Activated CD4-positive, alpha-beta T cell treated with anti-CD3 and anti-CD28 coated beads for 36 hours (primary cell): Measurements from ENCODE around the gene COX11. TPM values are rescaled to one million over a fixed set of nuclear protein-coding genes. Genes with fewer than 3 reads are reported as not detected.

Experiments used
- ATAC-seq: fragments of 200-7000 bp; cut with Tn5 transposase; one replicate; pipeline ENCODE4 v1.10.0; 2021; ENCODE audit warnings: mild to moderate bottlenecking, moderate library complexity
- CTCF ChIA-PET: fragments of 350-600 bp; sonication (Branson Sonifier 250); formaldehyde crosslinking; loops from one replicate; lab custom pipeline; 2021; ENCODE audit warnings: antibody characterized with exemption; lab: Charles Lee
- POLR2A ChIA-PET: fragments of 350-600 bp; sonication (Branson Sonifier 250); formaldehyde crosslinking; loops from one replicate; lab custom pipeline; 2021; ENCODE audit warnings: antibody characterized with exemption, inconsistent platforms; lab: Charles Lee
- DNase-seq: peaks from one replicate; pipeline ENCODE4 v3.0.0-alpha.2; 2020
- H3K27ac Mint-ChIP-seq: one replicate; pipeline ENCODE4 v1.8.0; 2021; ENCODE audit warnings: mixed read lengths
- H3K27me3 Mint-ChIP-seq: one replicate; pipeline ENCODE4 v1.8.0; 2021; ENCODE audit warnings: mixed read lengths
- H3K36me3 Mint-ChIP-seq: one replicate; pipeline ENCODE4 v1.8.0; 2021; ENCODE audit warnings: low read depth, mixed read lengths
- H3K4me1 Mint-ChIP-seq: one replicate; pipeline ENCODE4 v1.8.0; 2021; ENCODE audit warnings: mixed read lengths
- H3K4me3 Mint-ChIP-seq: one replicate; pipeline ENCODE4 v1.8.0; 2021; ENCODE audit warnings: mild to moderate bottlenecking, moderate library complexity, mixed read lengths
- H3K9me3 Mint-ChIP-seq: one replicate; pipeline ENCODE4 v1.8.0; 2021; ENCODE audit warnings: low read depth, mixed read lengths
- intact Hi-C, 2 experiments: fragments of 100-400 bp; cut with DNase I in 1 of 2; cut with micrococcal nuclease in 1 of 2; formaldehyde crosslinking; loops; one replicate each; pipeline versions ENCODE4 v1.14.2 to v1.15.1; 2022 to 2024; cut with DNase I, micrococcal nuclease
- total RNA-seq, 2 experiments: library from RNA; stranded (reverse); gene quantifications; one replicate each; pipeline ENCODE4 v1.2.3, GENCODE V29; 2021

The COX11 gene
- total RNA-seq, 2 experiments from 2014 or later = 42.6 to 45.4 TPM

DNA sequence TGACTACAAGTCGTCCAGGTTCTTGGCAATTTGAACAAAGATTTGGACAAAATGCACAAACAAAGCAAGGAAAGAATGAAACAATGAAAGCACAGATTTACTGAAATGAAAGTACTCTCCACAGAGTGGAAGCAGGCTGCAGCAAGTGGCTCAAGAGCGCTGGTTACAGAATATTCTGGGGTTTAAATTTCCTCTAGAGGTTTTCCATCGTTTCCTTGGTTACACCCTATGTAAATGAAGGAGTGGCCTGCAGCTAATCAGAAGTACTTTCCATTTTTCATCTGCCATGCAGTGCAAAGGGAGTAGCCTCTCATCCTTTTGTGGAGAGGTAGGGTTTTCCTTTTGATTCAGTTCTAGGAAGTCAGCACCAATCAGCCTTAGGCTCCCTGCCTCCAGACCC, 11.9 kb upstream of the COX11 start:
- no peak for ATAC-seq
- no peak overlapping the region for H3K4me3 Mint-ChIP-seq
- H3K4me1 Mint-ChIP-seq = peaks cover 3% of the 10 kb centered on the region
- POLR2A ChIA-PET = no interaction called here
- intact Hi-C loops = no loop called here
- H3K9me3 Mint-ChIP-seq = no peaks in the 10 kb centered on the region
- H3K36me3 Mint-ChIP-seq = peaks cover 2% of the 10 kb centered on the region
- no peak overlapping the region for H3K27ac Mint-ChIP-seq
- CTCF ChIA-PET = interaction anchor here (1.6 kb wide), 1 partner anchor 13 kb away, joined by 6 read pairs; no protein-coding TSS in a partner anchor
- no peak for DNase-seq
- no peaks in the 10 kb centered on the region for H3K27me3 Mint-ChIP-seq

DNA sequence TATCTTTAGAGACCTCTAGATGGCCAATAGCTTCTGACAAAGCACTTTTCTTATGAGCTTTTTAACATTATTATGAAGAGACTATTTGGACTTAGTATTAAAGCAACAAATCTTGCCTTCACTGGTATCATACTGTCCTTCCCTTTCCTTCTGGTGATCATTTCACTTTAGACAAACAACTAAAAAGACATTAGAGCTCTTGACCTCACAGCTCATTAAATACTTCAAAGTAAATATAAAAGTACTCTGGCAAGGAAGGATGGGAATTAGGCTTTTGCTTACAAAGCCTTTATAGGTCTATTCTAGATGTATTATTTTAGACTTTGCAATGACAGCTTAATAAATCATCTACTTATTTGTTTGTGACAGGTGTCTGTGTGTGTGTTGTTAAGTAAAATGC, 11.2 kb upstream of the COX11 start:
- intact Hi-C loops = no loop called here
- ChIA-PET POLR2A (no interaction called here), CTCF (interaction anchor here (0.9 to 1.6 kb wide), 2 partner anchors 9 to 13 kb away, joined by 4 to 6 read pairs; no protein-coding TSS in a partner anchor)
- Mint-ChIP-seq H3K4me1 (peaks cover 3% of the 10 kb centered on the region), H3K27ac (no peak overlapping the region), H3K9me3 (no peaks in the 10 kb centered on the region), H3K27me3 (no peaks in the 10 kb centered on the region), H3K36me3 (peaks cover 2% of the 10 kb centered on the region), H3K4me3 (no peak overlapping the region)
- DNase-seq (no peak), ATAC-seq (no peak)

DNA sequence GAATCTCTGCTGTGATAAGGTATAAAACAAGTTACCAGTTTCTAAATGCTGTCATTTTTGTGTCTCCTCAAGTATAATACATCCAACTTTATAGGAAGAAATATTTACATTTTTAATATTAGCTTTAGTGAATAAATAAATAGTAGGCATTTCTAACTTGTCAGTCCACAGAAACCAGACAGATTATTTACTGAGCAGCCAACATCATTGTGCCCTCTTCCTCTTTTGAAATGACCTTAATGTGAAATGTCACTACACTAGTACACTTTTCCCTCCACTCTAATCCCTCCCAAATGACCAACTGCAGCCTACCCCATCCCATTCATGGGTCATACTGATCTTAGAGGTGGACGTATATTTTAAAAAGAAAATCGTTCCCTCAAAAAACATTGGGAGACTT, 9.3 kb upstream of the COX11 start:
- Mint-ChIP-seq H3K36me3 (peaks cover 2% of the 10 kb centered on the region), H3K27me3 (no peaks in the 10 kb centered on the region), H3K27ac (no peak overlapping the region), H3K4me1 (peaks cover 3% of the 10 kb centered on the region), H3K4me3 (no peak overlapping the region), H3K9me3 (no peaks in the 10 kb centered on the region)
- ATAC-seq (no peak), DNase-seq (no peak)
- CTCF ChIA-PET = no interaction called here
- POLR2A ChIA-PET = no interaction called here
- intact Hi-C loops = no loop called here

DNA sequence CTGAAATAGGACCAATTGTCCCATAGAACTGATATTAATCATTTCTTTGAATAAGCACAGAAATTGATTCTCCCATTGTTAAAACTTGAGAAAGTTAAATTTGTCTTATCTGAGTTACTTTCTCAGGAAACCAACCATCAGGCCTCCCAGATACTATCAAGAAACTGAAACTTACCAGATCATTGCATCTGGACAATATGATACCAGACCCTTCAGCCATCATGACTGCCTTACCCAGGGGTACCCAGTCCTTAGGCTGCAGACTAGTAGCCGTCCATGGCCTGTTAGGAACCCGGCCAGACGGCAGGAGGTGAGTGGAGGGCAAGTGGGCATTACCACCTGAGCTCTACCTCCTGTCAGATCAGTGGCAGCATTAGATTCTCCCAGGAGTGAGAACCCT, 7.9 kb upstream of the COX11 start:
- H3K4me3 Mint-ChIP-seq = no peak overlapping the region
- intact Hi-C loops = no loop called here
- POLR2A ChIA-PET = no interaction called here
- DNase-seq (no peak), ATAC-seq (no peak)
- CTCF ChIA-PET = no interaction called here
- H3K4me1 Mint-ChIP-seq = peaks cover 3% of the 10 kb centered on the region
- peaks cover 2% of the 10 kb centered on the region for H3K36me3 Mint-ChIP-seq
- H3K27ac Mint-ChIP-seq = no peak overlapping the region
- no peaks in the 10 kb centered on the region for H3K27me3 Mint-ChIP-seq
- no peaks in the 10 kb centered on the region for H3K9me3 Mint-ChIP-seq

DNA sequence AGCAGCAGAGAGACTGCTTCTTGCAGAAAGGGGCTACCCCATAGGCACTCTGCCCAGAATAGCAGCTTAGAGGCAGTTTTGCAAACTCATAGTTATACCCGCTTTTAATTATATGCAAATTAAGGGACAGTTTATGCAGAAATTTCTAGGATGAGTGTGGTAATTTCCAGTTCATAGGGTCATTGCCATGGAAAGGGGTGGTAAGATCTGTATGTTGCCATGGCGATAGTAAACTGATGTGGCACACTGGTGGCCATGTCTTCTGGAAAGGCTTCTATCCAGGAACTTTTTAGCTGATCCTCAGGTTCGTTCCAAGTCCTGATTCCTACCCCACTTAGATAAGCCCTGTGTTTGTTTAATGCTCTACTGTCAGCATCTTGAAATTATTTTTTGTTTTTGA, 6.3 kb upstream of the COX11 start:
- Mint-ChIP-seq H3K27me3 (no peaks in the 10 kb centered on the region), H3K4me1 (peaks cover 6% of the 10 kb centered on the region), H3K4me3 (no peak overlapping the region), H3K36me3 (no peaks in the 10 kb centered on the region), H3K27ac (no peak overlapping the region), H3K9me3 (no peaks in the 10 kb centered on the region)
- ATAC-seq (no peak), DNase-seq (no peak)
- ChIA-PET CTCF (no interaction called here), POLR2A (no interaction called here)
- intact Hi-C loops = no loop called here

DNA sequence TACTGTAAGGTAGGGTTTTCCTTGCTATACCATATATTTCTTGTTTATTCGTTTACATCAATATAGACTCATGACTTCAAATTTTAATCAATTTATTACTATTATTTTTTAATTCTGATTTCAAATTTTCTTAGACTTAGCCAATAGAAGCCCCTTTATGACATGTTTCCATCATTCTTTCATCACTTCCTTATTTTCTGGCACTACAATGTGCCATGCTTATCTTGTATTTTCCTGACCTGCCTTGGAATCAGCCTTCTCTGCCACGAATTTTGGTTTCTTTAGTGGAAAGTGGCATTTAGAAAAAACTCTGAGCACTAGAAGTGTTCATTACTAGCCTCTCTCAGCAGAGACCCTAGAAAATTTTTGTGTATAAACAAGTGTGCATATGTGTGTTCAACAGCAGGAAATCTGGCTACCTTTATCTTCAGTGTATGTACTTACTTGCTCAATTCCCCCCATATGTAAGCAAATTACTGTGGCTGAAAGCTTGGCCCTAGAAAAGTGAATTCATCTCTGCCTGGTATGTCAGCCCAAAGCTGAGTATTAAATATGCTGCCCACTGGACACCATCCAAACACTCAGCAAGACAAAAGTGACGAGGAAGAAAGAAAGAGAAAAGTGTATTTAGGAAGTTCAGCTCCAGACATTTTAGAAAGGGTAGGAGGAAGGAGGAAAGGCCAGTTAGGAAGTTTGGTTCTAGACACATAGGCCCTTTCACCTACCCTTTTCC, 4.1 kb upstream of the COX11 start:
- POLR2A ChIA-PET = no interaction called here
- H3K36me3 Mint-ChIP-seq = no peaks in the 10 kb centered on the region
- H3K9me3 Mint-ChIP-seq = no peaks in the 10 kb centered on the region
- intact Hi-C loops = no loop called here
- ATAC-seq (no peak), DNase-seq (no peak)
- H3K27ac Mint-ChIP-seq = no peak overlapping the region
- no peak overlapping the region for H3K4me3 Mint-ChIP-seq
- H3K4me1 Mint-ChIP-seq = peaks cover 3% of the 10 kb centered on the region
- CTCF ChIA-PET = interaction anchor here (1.5 to 1.8 kb wide), 2 partner anchors 21 to 33 kb away, joined by 4 to 9 read pairs; no protein-coding TSS in a partner anchor
- H3K27me3 Mint-ChIP-seq = no peaks in the 10 kb centered on the region

DNA sequence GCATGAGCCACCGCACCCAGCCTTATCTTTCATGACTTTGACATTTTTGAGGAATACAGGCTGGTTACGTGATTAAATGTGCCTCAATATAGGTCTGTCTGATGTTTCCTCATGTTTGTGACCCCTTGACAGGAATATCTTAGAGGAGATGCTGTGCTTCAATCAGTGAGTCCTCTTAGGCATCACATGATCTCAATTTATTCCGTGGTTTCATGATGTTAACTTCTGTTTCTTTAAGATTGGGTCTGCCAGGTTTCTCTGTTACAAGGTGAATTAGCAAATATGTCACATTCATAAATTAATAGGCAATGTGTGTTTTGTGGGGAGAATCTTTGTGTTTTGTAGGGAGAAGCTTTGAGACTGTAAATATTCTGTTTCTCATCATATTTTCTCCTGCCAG, 3.4 kb upstream of the COX11 start:
- no peak overlapping the region for H3K27ac Mint-ChIP-seq
- intact Hi-C loops = no loop called here

DNA sequence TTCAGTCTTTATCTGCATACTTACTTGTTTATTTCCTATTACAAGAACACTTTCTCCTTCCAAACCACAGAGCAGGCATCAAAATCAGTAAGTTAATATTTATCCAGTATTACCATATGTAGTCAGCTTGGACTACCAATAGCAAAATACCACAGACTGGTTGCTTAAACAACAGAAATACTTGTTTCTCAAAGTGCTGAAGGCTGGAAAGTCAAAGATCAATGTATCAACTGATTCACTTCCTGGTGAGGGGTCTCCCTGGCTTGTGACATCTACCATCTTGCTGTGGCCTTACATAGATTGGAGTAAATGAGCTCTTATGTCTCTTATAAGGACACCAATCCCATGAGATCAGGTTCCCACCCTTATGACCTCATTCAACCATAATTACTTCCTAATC, 2.7 kb upstream of the COX11 start:
- no peaks in the 10 kb centered on the region for H3K9me3 Mint-ChIP-seq
- H3K4me1 Mint-ChIP-seq = peaks cover 15% of the 10 kb centered on the region
- peaks cover 1% of the 10 kb centered on the region for H3K36me3 Mint-ChIP-seq
- no peak overlapping the region for H3K4me3 Mint-ChIP-seq
- CTCF ChIA-PET = interaction anchor here (0.6 kb wide), 1 partner anchor 21 kb away, joined by 3 read pairs; no protein-coding TSS in a partner anchor
- intact Hi-C loops = no loop called here
- no peak for ATAC-seq
- DNase-seq = no peak
- no peak overlapping the region for H3K27ac Mint-ChIP-seq
- no peaks in the 10 kb centered on the region for H3K27me3 Mint-ChIP-seq
- POLR2A ChIA-PET = no interaction called here

More for the DNA sequence above, 3.4 kb upstream of the COX11 start:
- H3K4me3 Mint-ChIP-seq = no peak overlapping the region
- no peaks in the 10 kb centered on the region for H3K27me3 Mint-ChIP-seq
- ATAC-seq = no peak
- no peaks in the 10 kb centered on the region for H3K9me3 Mint-ChIP-seq
- H3K4me1 Mint-ChIP-seq = peaks cover 7% of the 10 kb centered on the region
- POLR2A ChIA-PET = no interaction called here
- no peaks in the 10 kb centered on the region for H3K36me3 Mint-ChIP-seq
- no peak for DNase-seq
- CTCF ChIA-PET = no interaction called here

DNA sequence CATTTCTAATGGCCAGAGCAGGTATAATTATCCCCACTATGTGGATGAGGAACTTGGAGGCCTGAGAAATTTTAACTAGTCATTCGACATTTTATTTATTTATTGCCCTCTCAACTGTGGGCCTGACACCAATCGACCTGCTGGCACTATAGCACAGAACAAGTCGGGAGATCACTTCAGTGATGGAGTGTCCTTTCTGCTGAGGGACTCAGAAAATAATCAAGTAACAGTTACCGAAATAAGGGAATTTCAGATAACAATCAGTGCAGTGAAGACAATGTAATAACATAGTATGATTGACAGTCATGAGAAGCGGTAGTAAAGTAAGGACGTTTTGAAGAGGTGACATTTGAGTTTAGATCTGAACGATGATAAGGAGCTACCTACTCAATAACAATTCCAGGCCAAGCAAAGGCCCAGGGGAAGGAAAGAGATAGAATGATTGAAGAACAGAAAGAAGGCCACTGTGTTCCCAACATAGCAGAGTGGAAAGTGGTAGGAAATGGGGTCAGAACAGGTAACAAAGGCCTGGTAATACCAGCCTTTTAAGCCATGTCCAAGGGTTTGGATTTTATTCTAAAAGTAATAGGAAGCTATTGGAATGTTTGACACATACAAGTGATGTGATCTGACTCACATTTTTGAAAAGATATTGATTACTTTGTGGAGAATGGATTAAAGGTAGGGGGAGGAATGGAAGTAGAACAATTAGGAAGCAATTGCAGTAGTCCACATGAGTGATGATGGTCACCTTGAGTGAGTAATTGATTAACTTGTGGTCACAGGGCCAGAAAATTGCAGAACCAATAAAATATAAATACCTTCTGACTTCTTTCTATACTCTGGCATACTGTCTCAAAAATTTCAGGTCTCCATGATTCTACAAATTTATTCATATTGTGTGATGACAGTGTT, 1.5 kb upstream of the COX11 start:
- ATAC-seq (no peak), DNase-seq (no peak)
- Mint-ChIP-seq H3K36me3 (peaks cover 3% of the 10 kb centered on the region), H3K9me3 (no peaks in the 10 kb centered on the region), H3K4me1 (peaks cover 23% of the 10 kb centered on the region), H3K4me3 (no peak overlapping the region), H3K27me3 (no peaks in the 10 kb centered on the region), H3K27ac (no peak overlapping the region)
- ChIA-PET CTCF (interaction anchor here (0.7 to 1.3 kb wide), 4 partner anchors 10 to 592 kb away, joined by 3 to 4 read pairs (median 4); no protein-coding TSS in a partner anchor), POLR2A (no interaction called here)
- intact Hi-C loops = loop anchor here (2.0 to 10.0 kb wide), 4 partner anchors 269 to 762 kb away; partner anchors contain the start of gene MMD (in 1 of the 2)

DNA sequence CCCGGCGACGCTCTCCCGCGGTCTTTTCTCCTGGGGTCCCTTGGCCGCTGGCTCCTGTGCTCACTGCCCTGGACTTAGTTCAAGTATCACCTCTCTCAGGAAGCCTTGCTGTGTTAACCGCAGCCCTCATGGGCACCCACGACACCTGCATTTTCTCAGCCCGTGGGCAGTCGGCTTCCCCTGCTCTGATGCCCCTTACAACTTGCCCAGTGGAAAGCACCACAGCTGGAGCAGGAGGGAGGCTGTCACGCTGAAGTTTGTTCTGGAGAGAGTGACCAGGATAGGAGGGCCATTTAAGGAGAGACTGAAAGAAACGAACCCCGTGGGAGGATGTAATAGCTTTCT, 506 bp upstream of the COX11 start:
- Mint-ChIP-seq H3K4me3 (no peak overlapping the region), H3K36me3 (peaks cover 3% of the 10 kb centered on the region), H3K27ac (no peak overlapping the region), H3K4me1 (peaks cover 23% of the 10 kb centered on the region), H3K27me3 (no peaks in the 10 kb centered on the region), H3K9me3 (no peaks in the 10 kb centered on the region)
- POLR2A ChIA-PET = no interaction called here
- DNase-seq (peak; percentile 45), ATAC-seq (peak; percentile 20)
- intact Hi-C loops = loop anchor here (1.0 to 10.0 kb wide), 7 partner anchors 269 to 763 kb away; partner anchors contain the start of genes MMD (in 2 of the 2) and HLF (in 1 of the 2)
- CTCF ChIA-PET = no interaction called here

DNA sequence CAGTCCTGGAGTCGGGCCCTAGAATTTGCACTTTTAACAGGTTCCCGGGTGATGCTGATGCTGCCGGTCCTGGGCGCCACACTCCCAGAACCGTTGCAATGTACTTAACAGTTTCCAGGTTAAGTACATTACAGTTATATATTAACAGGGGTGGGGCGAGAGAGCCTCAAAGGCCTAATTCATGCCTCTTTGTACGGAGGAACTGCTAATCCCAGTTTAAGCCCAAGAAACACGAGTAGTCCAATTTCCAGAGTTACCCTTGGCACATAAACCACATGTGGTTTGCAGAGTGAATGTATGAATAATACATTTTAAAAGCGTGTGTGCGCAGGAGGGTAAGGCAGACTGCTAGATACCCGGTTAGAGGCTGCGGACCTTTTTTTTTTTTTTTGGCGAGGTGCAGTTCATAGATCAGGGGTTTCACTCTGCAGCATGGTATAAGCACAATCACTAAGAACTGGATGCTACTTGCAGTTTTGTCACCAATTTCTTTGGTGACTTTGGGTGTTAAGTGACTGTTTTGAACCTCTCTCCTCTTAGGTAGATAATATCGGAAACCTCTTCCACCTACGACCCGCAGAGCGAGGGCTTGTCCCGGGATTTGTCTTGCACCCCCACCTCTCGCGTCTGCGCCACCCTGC, 713 bp downstream of the COX11 start:
- no peak overlapping the region for H3K4me3 Mint-ChIP-seq
- ChIA-PET CTCF (interaction anchor here (0.7 to 1.3 kb wide), 2 partner anchors 10 to 24 kb away, joined by 3 read pairs; no protein-coding TSS in a partner anchor), POLR2A (no interaction called here)
- no peaks in the 10 kb centered on the region for H3K9me3 Mint-ChIP-seq
- intact Hi-C loops = loop anchor here (1.0 to 10.0 kb wide), 7 partner anchors 271 to 765 kb away; partner anchors contain the start of genes MMD (in 2 of the 2) and HLF (in 1 of the 2)
- peak overlapping the region; percentile 48 for H3K27ac Mint-ChIP-seq
- peaks cover 23% of the 10 kb centered on the region for H3K4me1 Mint-ChIP-seq
- H3K36me3 Mint-ChIP-seq = peaks cover 10% of the 10 kb centered on the region
- DNase-seq (peak; percentile 73), ATAC-seq (peak; percentile 48)
- H3K27me3 Mint-ChIP-seq = no peaks in the 10 kb centered on the region
